ENCODE results near the gene NAP1L5.

DNA sequence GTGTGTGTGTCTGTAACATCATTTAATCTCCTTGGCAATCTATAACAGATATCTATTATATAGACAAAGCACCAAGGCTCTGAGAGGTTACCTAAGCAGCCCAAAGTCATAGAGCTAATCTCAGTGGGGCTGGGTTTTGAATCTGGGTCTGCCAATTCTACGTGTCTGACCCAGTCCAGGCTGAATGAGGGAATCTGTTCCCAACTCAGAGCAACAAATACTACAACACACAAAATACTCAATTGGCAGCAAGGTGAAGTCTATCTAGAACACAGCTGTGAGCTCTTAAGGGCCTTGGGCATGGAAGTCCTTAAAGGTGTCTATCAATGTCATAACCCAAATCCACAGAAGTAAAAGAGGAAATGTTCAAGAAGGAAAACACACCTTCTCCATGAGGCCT lies 47.5 kb upstream of the NAP1L5 start:
- TF ChIP-seq, protein P1, sequence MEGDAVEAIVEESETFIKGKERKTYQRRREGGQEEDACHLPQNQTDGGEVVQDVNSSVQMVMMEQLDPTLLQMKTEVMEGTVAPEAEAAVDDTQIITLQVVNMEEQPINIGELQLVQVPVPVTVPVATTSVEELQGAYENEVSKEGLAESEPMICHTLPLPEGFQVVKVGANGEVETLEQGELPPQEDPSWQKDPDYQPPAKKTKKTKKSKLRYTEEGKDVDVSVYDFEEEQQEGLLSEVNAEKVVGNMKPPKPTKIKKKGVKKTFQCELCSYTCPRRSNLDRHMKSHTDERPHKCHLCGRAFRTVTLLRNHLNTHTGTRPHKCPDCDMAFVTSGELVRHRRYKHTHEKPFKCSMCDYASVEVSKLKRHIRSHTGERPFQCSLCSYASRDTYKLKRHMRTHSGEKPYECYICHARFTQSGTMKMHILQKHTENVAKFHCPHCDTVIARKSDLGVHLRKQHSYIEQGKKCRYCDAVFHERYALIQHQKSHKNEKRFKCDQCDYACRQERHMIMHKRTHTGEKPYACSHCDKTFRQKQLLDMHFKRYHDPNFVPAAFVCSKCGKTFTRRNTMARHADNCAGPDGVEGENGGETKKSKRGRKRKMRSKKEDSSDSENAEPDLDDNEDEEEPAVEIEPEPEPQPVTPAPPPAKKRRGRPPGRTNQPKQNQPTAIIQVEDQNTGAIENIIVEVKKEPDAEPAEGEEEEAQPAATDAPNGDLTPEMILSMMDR (IDR thresholded peaks at IDR 0.05; ENCODE audit: low read depth, low read length, missing input control) = no peak
- no peak for TF ChIP-seq RAD21 (IDR thresholded peaks at IDR 0.05)
- no peak for TF ChIP-seq FOXA2 (IDR thresholded peaks at IDR 0.05)
- TF ChIP-seq, protein P2, sequence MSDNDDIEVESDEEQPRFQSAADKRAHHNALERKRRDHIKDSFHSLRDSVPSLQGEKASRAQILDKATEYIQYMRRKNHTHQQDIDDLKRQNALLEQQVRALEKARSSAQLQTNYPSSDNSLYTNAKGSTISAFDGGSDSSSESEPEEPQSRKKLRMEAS (IDR thresholded peaks at IDR 0.05) = no peak
- TF ChIP-seq, protein P3, sequence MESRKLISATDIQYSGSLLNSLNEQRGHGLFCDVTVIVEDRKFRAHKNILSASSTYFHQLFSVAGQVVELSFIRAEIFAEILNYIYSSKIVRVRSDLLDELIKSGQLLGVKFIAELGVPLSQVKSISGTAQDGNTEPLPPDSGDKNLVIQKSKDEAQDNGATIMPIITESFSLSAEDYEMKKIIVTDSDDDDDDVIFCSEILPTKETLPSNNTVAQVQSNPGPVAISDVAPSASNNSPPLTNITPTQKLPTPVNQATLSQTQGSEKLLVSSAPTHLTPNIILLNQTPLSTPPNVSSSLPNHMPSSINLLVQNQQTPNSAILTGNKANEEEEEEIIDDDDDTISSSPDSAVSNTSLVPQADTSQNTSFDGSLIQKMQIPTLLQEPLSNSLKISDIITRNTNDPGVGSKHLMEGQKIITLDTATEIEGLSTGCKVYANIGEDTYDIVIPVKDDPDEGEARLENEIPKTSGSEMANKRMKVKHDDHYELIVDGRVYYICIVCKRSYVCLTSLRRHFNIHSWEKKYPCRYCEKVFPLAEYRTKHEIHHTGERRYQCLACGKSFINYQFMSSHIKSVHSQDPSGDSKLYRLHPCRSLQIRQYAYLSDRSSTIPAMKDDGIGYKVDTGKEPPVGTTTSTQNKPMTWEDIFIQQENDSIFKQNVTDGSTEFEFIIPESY (IDR thresholded peaks at IDR 0.05) = no peak
